ENCODE results near the gene PLB1.
"Not testable (repeated sequence)": the region's sequence is repeated elsewhere in the genome, so short reads cannot be mapped to it uniquely, and the experiment has no call there.

The PLB1 gene

GRCh38 chr2:28653892-28654662, 158.2 kb downstream of the PLB1 start:
- peak; percentile 24 for DNase-seq

- no peak for DNase-seq
These were observed 158.9 kb downstream of the PLB1 start for GRCh38 chr2:28654663-28655320.

GRCh38 chr2:28656937-28657615, 161.2 kb downstream of the PLB1 start:
- no peak for DNase-seq

- peak; percentile 56 for DNase-seq
These were observed 162.5 kb downstream of the PLB1 start for GRCh38 chr2:28658369-28658768.

- DNase-seq = no peak
These were observed 163.3 kb downstream of the PLB1 start for GRCh38 chr2:28659127-28659526.

- DNase-seq = peak; percentile 56
These were observed 165.7 kb downstream of the PLB1 start for GRCh38 chr2:28661589-28662001.

- no peak for DNase-seq
These were observed 166.2 kb downstream of the PLB1 start for GRCh38 chr2:28662044-28662443.

- peak; percentile 38 for DNase-seq
These were observed 166.8 kb downstream of the PLB1 start for GRCh38 chr2:28662468-28663181.

GRCh38 chr2:28663359-28663758, 167.5 kb downstream of the PLB1 start:
- peak; percentile 60 for DNase-seq

GRCh38 chr2:28664120-28664842, 168.4 kb downstream of the PLB1 start:
- no peak for DNase-seq

GRCh38 chr2:28665041-28665704, 169.3 kb downstream of the PLB1 start:
- DNase-seq = peak; percentile 87

GRCh38 chr2:28665811-28666377, 170.0 kb downstream of the PLB1 start:
- DNase-seq = not testable (repeated sequence)

- peak; percentile 35 for DNase-seq
These were observed 170.8 kb downstream of the PLB1 start for GRCh38 chr2:28666496-28667184.

- no peak for DNase-seq
These were observed 171.4 kb downstream of the PLB1 start for GRCh38 chr2:28667261-28667660.

GRCh38 chr2:28668106-28668814, 172.4 kb downstream of the PLB1 start:
- DNase-seq = no peak

- no peak for DNase-seq
These were observed 173.0 kb downstream of the PLB1 start for GRCh38 chr2:28668880-28669279.

- no peak for DNase-seq
These were observed 175.0 kb downstream of the PLB1 start for GRCh38 chr2:28670856-28671255.

GRCh38 chr2:28673338-28673737, 177.5 kb downstream of the PLB1 start:
- DNase-seq = no peak

GRCh38 chr2:28674062-28674712, 178.3 kb downstream of the PLB1 start:
- no peak for DNase-seq

GRCh38 chr2:28674713-28675068, 178.8 kb downstream of the PLB1 start:
- no peak for DNase-seq
